Measurements from ENCODE around the gene LRRC8E.

GRCh38 chr19:7855426-7856108, 32.7 kb upstream of the LRRC8E start:
- TF ChIP-seq CTCF (IDR thresholded peaks at IDR 0.05 in 2 of 3, conservative IDR thresholded peaks at IDR 0.05 in 1 of 3; ENCODE audit: borderline replicate concordance in 1 of 3, insufficient read depth in 1 of 3, low read depth in 2 of 3, low read length in 2 of 3) (no peak), ATF3 (IDR thresholded peaks at IDR 0.05) (no peak), JUND (IDR thresholded peaks at IDR 0.05) (no peak), EZH2phosphoT487 (IDR thresholded peaks at IDR 0.05; ENCODE audit: borderline replicate concordance) (no peak), EZH2 (IDR thresholded peaks at IDR 0.05) (no peak), POLR2A (IDR thresholded peaks at IDR 0.05; ENCODE audit: borderline replicate concordance, extremely low read depth, insufficient read depth, insufficient read length) (no peak), FOSL1 (IDR thresholded peaks at IDR 0.05; ENCODE audit: low read depth) (no peak), ZNF274 (IDR thresholded peaks at IDR 0.05; ENCODE audit: low read depth, low read length) (no peak), CEBPB (IDR thresholded peaks at IDR 0.05; ENCODE audit: low read depth) (no peak), POLR2AphosphoS5 (IDR thresholded peaks at IDR 0.05; ENCODE audit: low read depth, low read length) (no peak), REST (IDR thresholded peaks at IDR 0.05; ENCODE audit: low read depth) (no peak)

All from HCT116 (cell line).